Kidney capillary endothelial cell (primary cell): Measurements from ENCODE around the gene SCFD2.
"Not testable (repeated sequence)": the region's sequence is repeated elsewhere in the genome, so short reads cannot be mapped to it uniquely, and the experiment has no call there.

ENCODE experiments used
- DNase-seq: peaks from one replicate; pipeline ENCODE4 v3.0.0-alpha.2; 2018; ENCODE audit warnings: low spot score

Gene SCFD2

GRCh38 chr4:53365486-53366300, at the start of gene SCFD2:
Gene SCFD2 (minus strand): TSS chr4:53366061.
- peak; percentile 92 for DNase-seq

GRCh38 chr4:53409479-53409878, 43.6 kb upstream of the SCFD2 start:
- DNase-seq = not testable (repeated sequence)

- no peak for DNase-seq
Measured at GRCh38 chr4:53380221-53380620, 14.4 kb upstream of the SCFD2 start.

- DNase-seq = no peak
Measured at GRCh38 chr4:53378171-53378482, 12.3 kb upstream of the SCFD2 start.

GRCh38 chr4:53377319-53378170, 11.7 kb upstream of the SCFD2 start, which contains the start of gene FIP1L1:
Gene FIP1L1 (plus strand): TSS chr4:53377641. CDS start chr4:53377839, 198 bp downstream.
- peak; percentile 82 for DNase-seq

- DNase-seq = peak; percentile 10
Measured at GRCh38 chr4:53376900-53377299, 11.0 kb upstream of the SCFD2 start.

GRCh38 chr4:53374777-53375258, 9.0 kb upstream of the SCFD2 start:
- no peak for DNase-seq

- DNase-seq = no peak
Measured at GRCh38 chr4:53371843-53372521, 6.1 kb upstream of the SCFD2 start.

GRCh38 chr4:53371049-53371448, 5.2 kb upstream of the SCFD2 start:
- no peak for DNase-seq

GRCh38 chr4:53367721-53368120, 1.9 kb upstream of the SCFD2 start:
- DNase-seq = no peak

- DNase-seq = no peak
Measured at GRCh38 chr4:53366301-53366716, 448 bp upstream of the SCFD2 start.

- peak; percentile 34 for DNase-seq
Measured at GRCh38 chr4:53365121-53365485, 758 bp downstream of the SCFD2 start.

GRCh38 chr4:53364624-53365023, 1.2 kb downstream of the SCFD2 start:
- DNase-seq = no peak

- no peak for DNase-seq
Measured at GRCh38 chr4:53362093-53362492, 3.8 kb downstream of the SCFD2 start.

- DNase-seq = no peak
Measured at GRCh38 chr4:53361451-53361850, 4.4 kb downstream of the SCFD2 start.

GRCh38 chr4:53355930-53356521, 9.8 kb downstream of the SCFD2 start:
- DNase-seq = no peak

GRCh38 chr4:53354012-53354722, 11.7 kb downstream of the SCFD2 start:
- DNase-seq = no peak

GRCh38 chr4:53349091-53349491, 16.8 kb downstream of the SCFD2 start:
- DNase-seq = no peak

- DNase-seq = no peak
Measured at GRCh38 chr4:53348046-53348445, 17.8 kb downstream of the SCFD2 start.

- DNase-seq = no peak
Measured at GRCh38 chr4:53346920-53347852, 18.7 kb downstream of the SCFD2 start.
